ENCODE measurements around the gene NTRK2.
"Not testable (repeated sequence)": the region's sequence is repeated elsewhere in the genome, so short reads cannot be mapped to it uniquely, and the experiment has no call there.

Gene NTRK2

GRCh38 chr9:84893419-84894128 is 224.0 kb downstream of the NTRK2 start:
- DNase-seq (ENCODE audit: low read depth), result no peak

DNA sequence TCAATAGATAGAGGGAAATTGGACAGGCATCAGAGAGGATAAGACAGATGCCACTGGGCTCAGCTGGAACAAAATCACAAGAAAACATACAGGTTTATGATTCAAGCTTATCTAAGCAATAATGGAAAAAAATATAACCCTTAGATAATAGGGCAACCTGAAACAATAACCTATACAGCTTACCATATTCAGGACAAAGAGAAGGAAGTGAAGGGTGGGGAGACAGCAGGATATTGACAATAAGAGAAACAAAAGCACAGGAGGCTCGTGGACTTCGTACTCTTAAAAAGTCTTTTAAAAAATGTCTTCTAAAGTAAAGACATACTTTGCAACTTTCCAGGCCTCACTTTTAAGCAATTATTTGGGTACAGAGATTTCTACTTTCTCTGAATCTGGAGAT is 225.3 kb downstream of the NTRK2 start:
- no peak for DNase-seq (ENCODE audit: low read depth)

DNA sequence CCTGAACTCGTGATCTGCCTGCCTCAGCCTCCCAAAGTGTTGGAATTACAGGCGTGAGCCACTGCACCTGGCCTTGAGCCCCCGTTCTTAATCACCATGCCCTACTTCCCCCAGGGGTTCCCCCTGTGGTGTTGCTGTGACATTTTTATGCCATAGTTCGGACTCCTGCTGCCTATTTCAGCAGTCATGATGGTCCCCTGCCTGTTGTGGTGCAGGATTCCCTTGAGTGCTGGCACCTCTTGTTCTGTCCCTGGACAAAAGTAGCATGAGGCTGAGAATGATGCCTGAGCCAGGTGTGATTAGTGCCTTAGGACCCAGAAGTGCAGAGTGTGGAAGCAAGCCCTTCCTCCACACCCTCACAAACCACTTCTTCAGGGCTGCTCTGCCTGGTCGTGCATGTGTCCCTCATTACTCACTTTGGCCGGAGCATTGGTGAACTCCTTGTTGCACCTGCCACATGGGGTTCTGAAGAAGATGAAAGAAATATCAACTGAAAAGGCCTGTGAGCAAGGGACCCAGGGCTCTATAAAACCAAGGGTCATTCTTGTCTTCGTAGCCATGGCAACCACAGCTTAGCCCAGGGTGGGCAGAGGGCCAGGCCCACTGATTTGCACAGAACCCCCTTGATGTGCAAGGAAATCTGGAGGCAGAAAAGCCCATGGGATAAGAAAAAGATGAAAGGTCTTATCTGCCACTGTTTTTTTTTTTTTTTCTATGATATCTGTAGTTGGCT is 228.0 kb downstream of the NTRK2 start:
- no peak for DNase-seq (ENCODE audit: low read depth)

GRCh38 chr9:84898188-84898587 is 228.7 kb downstream of the NTRK2 start:
- no peak for DNase-seq (ENCODE audit: low read depth)

GRCh38 chr9:84898618-84899017 is 229.1 kb downstream of the NTRK2 start:
- DNase-seq (ENCODE audit: low read depth), result not testable (repeated sequence)

GRCh38 chr9:84899326-84899725 is 229.8 kb downstream of the NTRK2 start:
- DNase-seq (ENCODE audit: low read depth), result no peak

DNA sequence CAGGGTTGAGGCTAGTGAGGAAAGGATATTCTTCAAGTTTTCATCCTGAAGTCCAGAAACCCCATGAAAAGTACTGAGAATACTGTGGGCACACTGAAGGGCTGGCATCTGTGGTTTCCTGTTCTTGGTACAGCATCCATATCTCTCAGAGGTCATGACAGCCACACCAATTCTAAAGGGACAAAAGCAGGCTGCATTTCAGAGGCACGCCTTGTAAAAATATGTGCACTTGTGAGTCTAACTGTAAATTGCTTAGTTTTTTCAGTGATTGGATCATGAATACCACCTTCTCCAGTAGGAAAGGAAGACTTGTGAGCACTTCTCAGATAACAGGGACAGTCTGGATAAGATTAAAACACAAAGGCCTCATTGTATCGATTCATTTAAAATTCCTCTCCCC is 230.9 kb downstream of the NTRK2 start:
- no peak for DNase-seq (ENCODE audit: low read depth)

DNA sequence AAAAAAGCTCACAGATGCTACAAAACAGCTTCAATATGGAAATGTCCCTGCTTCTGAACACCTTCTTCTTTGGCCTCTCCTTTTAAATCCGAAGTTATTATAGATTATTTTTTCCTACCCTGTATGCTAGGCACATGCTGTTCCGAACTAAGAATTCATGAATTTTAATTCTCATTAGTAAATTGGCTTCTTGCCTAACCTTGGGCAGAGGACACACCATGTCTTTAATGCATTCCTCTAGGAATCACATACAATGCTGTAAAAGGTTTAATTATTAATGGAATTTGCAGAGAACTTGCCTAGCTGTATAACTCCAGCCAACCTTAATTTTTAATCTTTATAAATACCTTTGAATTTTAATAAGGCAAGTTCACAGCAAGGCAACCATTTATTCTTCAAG is 234.4 kb downstream of the NTRK2 start:
- DNase-seq (ENCODE audit: low read depth), result no peak

DNA sequence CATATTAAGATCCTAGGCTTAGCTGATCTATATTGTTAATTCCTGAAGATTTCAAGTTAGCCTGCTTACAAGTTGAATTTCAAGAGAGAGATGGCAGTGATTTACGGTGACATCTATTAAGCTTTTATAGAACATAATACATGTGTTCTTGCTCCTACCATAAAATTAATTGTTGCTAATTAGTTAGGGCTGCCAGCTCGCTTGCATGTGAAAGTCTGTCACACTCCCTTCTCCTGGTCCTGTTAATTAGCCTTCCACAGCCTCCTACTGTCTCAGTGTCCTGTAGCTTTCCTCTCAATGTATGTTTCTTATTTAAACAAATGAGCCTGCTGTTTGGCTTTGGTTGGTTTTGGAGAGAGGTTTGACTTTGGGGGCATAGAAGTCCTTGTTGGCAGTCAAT is 247.2 kb downstream of the NTRK2 start:
- DNase-seq (ENCODE audit: low read depth), result no peak

GRCh38 chr9:84917366-84918070 is 248.0 kb downstream of the NTRK2 start:
- no peak for DNase-seq (ENCODE audit: low read depth)

DNA sequence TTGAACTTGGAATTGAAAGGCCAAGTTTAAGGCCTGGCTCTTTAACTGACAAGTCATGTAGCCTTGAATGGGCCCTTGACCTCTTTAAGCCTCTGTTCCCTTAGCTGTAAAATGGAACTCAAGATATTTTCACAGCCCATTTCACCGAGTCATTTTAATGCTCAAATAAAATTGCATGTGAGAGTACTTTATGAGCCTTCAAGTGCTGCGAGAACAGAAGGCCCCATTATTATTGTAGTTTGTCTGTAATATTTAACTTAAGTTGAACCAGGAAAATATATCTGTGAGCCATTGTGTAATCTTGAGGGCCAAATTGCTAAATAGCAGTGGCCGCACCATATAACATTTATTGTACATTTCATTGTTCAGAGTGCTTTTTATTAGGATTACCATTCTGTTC is 249.9 kb downstream of the NTRK2 start:
- no peak for DNase-seq (ENCODE audit: low read depth)

GRCh38 chr9:84921175-84921574 is 251.6 kb downstream of the NTRK2 start:
- DNase-seq (ENCODE audit: low read depth), result no peak

DNA sequence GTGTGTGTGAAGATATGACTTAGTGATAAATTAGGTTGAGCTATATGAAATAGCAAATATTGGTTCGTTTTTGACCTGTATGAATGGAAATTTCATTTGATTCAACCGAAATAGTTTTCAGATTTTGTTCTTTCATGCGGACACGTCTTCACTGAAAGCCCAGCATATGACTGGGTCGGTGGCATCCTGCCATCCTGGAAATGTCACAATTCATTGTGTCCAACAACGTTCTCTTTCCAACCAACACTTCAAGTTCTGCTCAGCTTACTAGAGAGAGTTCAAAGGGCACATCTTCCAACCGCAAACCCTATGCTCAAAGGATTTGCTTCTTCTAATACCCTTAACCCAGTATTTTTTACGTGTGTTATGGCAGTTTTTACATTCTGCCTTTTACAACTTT is 252.5 kb downstream of the NTRK2 start:
- DNase-seq (ENCODE audit: low read depth), result no peak

DNA sequence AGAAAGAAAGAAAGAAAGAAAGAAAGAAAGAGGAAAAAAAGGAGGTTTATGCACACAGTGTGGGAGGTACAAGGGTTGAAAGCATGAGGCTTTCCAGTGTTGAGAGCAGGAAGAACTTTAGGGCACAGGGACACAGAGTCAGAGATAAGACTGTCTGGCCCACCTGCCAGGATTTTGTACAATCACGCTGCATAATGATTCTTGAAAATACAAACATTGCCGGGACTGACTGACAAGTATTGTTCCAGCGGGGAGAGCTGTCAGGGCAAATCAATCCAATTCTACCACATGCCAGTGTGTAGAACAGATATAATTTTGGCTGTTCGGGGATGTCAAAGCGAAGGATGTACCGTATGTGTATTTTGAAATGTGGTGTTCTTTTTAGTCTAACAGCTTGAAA is 254.7 kb downstream of the NTRK2 start:
- no peak for DNase-seq (ENCODE audit: low read depth)

DNA sequence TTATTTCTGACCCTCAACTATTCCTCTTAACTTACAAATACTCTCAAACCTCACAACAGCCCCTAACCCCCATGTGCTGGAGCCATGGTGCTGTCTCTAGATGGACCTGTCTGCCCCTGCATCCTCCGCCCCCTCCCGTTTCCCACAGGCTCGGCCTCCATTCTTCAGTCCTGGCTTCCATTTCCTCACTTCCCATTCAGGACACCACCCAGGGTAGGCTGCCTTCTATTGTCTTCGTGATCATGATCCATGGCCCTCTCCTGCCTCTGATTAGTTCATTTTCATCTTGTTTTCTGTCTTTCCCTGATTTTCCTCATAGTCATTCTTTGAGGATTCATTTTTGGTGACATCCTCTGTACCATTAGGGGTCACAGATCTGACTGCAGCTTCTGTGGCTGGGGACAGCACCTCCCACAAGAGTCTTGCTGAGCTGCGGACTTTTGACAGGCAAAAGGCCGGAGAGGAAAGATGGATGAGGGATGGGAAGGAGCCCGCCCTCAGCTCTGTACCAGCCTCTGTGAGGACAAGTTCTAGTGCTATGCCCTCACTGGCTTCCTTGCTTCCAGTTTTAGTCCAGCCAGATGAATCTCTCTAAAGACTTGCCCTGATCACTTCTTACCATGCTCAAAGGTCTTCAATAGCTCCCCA is 255.8 kb downstream of the NTRK2 start:
- no peak for DNase-seq (ENCODE audit: low read depth)

- DNase-seq (ENCODE audit: low read depth), result no peak
Measured at GRCh38 chr9:84926793-84927192, 257.3 kb downstream of the NTRK2 start.

- DNase-seq (ENCODE audit: low read depth), result no peak
Measured at GRCh38 chr9:84928419-84928818, 258.9 kb downstream of the NTRK2 start.

GRCh38 chr9:84929068-84929467 is 259.5 kb downstream of the NTRK2 start:
- DNase-seq (ENCODE audit: low read depth), result no peak

DNA sequence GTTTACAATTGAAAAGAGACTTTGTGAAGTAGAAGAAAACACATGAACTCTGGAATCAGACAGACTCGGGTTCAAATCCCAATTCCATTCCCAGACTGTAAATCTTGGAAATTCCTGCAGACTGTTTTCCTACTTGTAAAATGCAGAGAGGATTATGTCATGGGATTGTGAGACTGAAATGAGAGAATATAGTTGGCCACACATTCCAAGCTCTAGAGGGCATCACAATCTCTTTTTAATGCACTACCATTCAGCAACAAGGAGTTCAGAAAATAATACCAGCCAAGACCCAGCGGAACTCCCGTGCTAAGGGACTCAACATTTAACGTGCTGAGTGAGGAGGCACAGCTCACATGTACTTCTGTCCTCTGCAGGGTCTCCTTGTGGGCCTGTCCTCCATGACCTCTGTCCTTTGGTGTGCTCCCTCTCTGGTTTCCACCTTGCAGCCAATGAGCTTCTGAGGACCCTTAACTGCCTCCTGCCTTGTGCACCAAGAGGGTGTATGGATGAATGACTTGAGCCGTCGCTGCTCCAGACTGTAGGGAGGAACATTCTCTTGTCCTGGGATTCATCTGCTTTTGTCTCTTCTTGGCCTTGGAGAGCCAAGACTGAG is 263.5 kb downstream of the NTRK2 start:
- DNase-seq (ENCODE audit: low read depth), result no peak

GRCh38 chr9:84935528-84936117 is 266.1 kb downstream of the NTRK2 start:
- DNase-seq (ENCODE audit: low read depth), result no peak

GRCh38 chr9:84937180-84937579 is 267.7 kb downstream of the NTRK2 start:
- DNase-seq (ENCODE audit: low read depth), result no peak

- no peak for DNase-seq (ENCODE audit: low read depth)
Measured at GRCh38 chr9:84937581-84937980, 268.1 kb downstream of the NTRK2 start.
